Kidney epithelial cell (primary cell): ENCODE results near the gene FUBP3. TPM values are rescaled to one million over a fixed set of nuclear protein-coding genes. Genes with fewer than 3 reads are reported as not detected.

Experiments used
- DNase-seq: peaks from one replicate; pipeline ENCODE4 v3.0.0-alpha.2; 2010; ENCODE audit warnings: low read depth
- H3K27me3 ChIP-seq: 2 replicates; pipeline ENCODE4 v1.6.0; 2011; ENCODE audit warnings: low read length; ENCODE audit not compliant: control insufficient read depth, insufficient read depth
- H3K36me3 ChIP-seq: 2 replicates; pipeline ENCODE4 v1.5.1; 2011; ENCODE audit warnings: low read length; ENCODE audit not compliant: control insufficient read depth, insufficient read depth
- H3K4me3 ChIP-seq: 2 replicates; pipeline ENCODE4 v1.5.1; 2011; ENCODE audit warnings: low read depth, mild to moderate bottlenecking, control low read depth, low read length
- CTCF ChIP-seq: IDR thresholded peaks from 2 replicates; pipeline ENCODE4 v1.5.1; 2011; ENCODE audit warnings: mild to moderate bottlenecking, moderate library complexity, low read length, control low read depth, inconsistent platforms; ENCODE audit not compliant: insufficient read depth, poor library complexity, severe bottlenecking
- total RNA-seq: library from RNA; depleted of rRNA; stranded (reverse); fragments of >200 nt; gene quantifications from 2 replicates; pipeline ENCODE4 v1.2.3, GENCODE V29; 2015

The FUBP3 gene
- total RNA-seq, 1 donor from 2014 or later, result 49.5 TPM

DNA sequence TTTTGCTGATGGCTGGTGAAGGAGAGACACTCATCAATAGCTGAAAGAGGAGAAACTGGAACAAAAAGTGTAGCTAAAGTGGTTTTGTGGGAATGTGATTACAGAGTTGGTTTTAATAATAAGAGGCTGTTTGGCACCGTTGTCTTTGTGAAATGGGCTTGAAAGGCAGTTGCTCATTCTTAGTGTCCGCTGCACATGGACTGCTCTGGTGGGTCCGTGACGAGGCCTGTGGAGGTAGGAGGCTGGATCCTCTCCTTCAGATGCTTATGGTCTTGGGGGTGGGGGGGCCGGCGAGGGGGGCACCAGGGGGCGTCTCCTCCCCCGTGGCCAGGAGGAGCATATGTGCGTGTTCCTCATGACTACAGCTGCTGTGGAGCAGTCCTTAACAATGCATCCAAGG lies 29.8 kb downstream of the FUBP3 start:
- Histone ChIP-seq H3K4me3 (no peak overlapping the region), H3K27me3 (no peaks in the 10 kb centered on the region), H3K36me3 (no peaks in the 10 kb centered on the region)
- no peak for TF ChIP-seq CTCF
- no peak for DNase-seq

- Histone ChIP-seq H3K36me3 (no peaks in the 10 kb centered on the region), H3K4me3 (no peak overlapping the region), H3K27me3 (no peaks in the 10 kb centered on the region)
- TF ChIP-seq CTCF, result no peak
- no peak for DNase-seq
Measured at GRCh38 chr9:130610862-130611707, 31.7 kb downstream of the FUBP3 start.

DNA sequence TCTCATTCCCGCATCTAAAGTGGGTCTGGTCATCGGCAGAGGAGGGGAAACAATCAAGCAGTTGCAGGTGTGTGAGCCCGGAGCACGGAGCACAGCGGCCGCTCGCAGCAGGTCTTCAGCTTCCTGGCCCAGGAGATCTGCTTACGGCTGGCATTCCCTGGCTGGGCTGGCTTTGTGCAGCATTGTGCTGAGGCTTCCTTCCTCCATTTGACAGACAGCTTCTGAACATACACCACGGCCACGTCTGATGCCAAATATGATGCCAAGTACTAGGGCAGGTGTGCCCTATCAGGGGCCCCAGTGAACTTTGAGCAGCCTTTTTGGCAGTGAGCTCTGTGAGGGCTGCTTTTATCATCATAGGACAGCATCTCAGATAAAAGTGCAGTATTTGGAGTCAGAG lies 37.1 kb downstream of the FUBP3 start:
- no peaks in the 10 kb centered on the region for H3K36me3 ChIP-seq
- no peak for TF ChIP-seq CTCF
- H3K27me3 ChIP-seq, result no peaks in the 10 kb centered on the region
- no peak for DNase-seq
- H3K4me3 ChIP-seq, result no peak overlapping the region

DNA sequence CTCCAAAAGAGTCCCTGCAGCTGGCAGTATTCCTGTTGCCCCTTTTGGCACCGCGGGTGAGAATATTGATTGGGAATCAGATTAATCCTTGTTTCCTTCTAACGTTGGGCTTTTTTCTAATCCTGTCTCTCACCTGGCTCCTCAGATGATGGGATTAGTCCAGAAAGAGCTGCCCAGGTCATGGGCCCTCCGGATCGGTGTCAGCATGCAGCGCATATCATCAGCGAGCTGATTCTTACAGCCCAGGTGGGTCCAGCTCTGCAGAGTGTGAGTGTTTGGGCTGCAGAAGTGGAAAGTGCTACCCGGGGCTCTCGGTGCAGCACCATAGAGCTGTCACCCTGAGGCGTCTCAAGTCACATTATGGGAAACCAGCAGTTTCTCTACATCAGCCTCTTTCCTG lies 44.1 kb downstream of the FUBP3 start:
- Histone ChIP-seq H3K27me3 (no peaks in the 10 kb centered on the region), H3K36me3 (no peaks in the 10 kb centered on the region), H3K4me3 (no peak overlapping the region)
- DNase-seq, result no peak
- TF ChIP-seq CTCF, result no peak

DNA sequence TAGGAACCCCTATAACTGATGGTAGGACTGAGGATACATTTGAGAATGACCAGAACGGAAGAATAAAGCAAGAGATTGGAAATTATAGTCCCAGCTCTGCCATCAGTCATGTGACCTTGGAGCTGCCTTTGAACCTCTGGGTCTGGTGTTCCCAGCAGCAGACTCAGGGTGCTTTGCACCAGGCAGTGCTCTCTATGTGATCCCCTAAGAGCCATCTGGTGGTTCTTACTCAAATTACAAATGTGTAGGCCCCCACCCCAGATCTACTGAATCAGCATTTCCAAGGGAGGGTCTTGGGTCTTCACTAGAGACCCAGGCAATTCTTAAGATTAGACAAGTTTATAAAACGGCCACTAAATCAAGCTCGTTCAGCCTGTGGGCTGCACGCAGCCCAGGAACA lies 44.8 kb downstream of the FUBP3 start:
- no peak for TF ChIP-seq CTCF
- no peaks in the 10 kb centered on the region for H3K36me3 ChIP-seq
- no peak for DNase-seq
- H3K27me3 ChIP-seq, result no peaks in the 10 kb centered on the region
- H3K4me3 ChIP-seq, result no peak overlapping the region

GRCh38 chr9:130626249-130626996 lies 47.0 kb downstream of the FUBP3 start:
- no peaks in the 10 kb centered on the region for H3K27me3 ChIP-seq
- H3K4me3 ChIP-seq, result no peak overlapping the region
- no peak for DNase-seq
- H3K36me3 ChIP-seq, result peaks cover 1% of the 10 kb centered on the region
- no peak for TF ChIP-seq CTCF
